Measurements from ENCODE around the gene IL31. TPM values are rescaled to one million over a fixed set of nuclear protein-coding genes. Genes with fewer than 3 reads are reported as not detected.
A peak's percentile ranks its signal among the peaks of the same experiment; 100 is the strongest.

IL31 gene
- total and polyA plus RNA-seq, 2 donors (not counting 3 experiments of a cell fraction or from before 2014, with no cell fraction given) = not detected

DNA sequence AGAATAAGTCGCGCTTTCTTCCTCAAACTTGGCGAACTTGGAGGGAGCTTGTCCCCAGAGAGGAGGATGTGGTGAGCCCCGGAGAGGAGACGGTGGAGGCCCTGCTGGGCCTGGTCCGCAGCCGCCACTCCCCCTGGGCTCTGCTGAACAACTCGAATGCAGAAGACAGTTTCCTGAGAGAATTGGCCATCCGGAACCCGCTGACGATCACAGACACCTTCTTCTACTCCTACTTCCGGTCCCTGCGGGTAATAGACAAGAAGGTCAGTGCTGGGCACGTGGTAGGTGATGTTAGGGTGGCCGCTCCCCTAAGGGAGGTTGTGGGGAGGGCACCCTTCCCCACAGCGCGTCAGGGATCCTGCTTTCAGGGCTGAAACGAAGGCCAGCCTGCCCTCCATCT lies 10.5 kb upstream of the IL31 start:
- CTCF ChIA-PET = no interaction called here
- Histone ChIP-seq H3K79me2 (ENCODE audit: control insufficient read depth, insufficient read depth, low read length) (no peaks in the 10 kb centered on the region), H3K4me1 (ENCODE audit: control insufficient read depth, extremely low read depth, insufficient read depth, low read length) (peaks cover 4% of the 10 kb centered on the region), H3K36me3 (ENCODE audit: control insufficient read depth in 2 of 2, extremely low read depth in 1 of 2, insufficient read depth in 2 of 2, low read length in 2 of 2) (no peaks in the 10 kb centered on the region), H3K4me2 (ENCODE audit: insufficient read depth, low read length) (no peak overlapping the region), H3K27me3 (ENCODE audit: control insufficient read depth in 2 of 2, insufficient read depth in 2 of 2, low read length in 2 of 2) (no peaks in the 10 kb centered on the region), H4K20me1 (replicated peaks; ENCODE audit: control insufficient read depth, extremely low read depth, insufficient read depth, low read length) (no peaks in the 10 kb centered on the region), H2AFZ (ENCODE audit: low read depth, low read length) (no peak overlapping the region), H3K9me1 (replicated peaks; ENCODE audit: control insufficient read depth, extremely low read depth, insufficient read depth, low read length) (no peaks in the 10 kb centered on the region), H3K9me3 (replicated peaks; ENCODE audit: control insufficient read depth, insufficient read depth, low read length) (no peaks in the 10 kb centered on the region), H3K4me3 (replicated peaks in 1 of 3; ENCODE audit: insufficient read depth in 1 of 3, low read depth in 1 of 3, low read length in 3 of 3) (no peak overlapping the region), H3K9ac (replicated peaks; ENCODE audit: extremely low read depth, insufficient read depth, low read length) (no peak overlapping the region), H3K27ac (ENCODE audit: insufficient read depth, low read depth, low read length) (no peak overlapping the region)
- POLR2A ChIA-PET = no interaction called here
- TF ChIP-seq POLR2A (IDR thresholded peaks at IDR 0.05; ENCODE audit: low read depth, low read length) (no peak), GATA2 (IDR thresholded peaks at IDR 0.05; ENCODE audit: insufficient read depth, insufficient read length, low read depth, low read length) (no peak), MYC (IDR thresholded peaks at IDR 0.05; ENCODE audit: low read depth, low read length) (no peak)
- FAIRE-seq (no peak), DNase-seq (ENCODE audit: low read depth, low spot score) (no peak)
- BruUV-seq (replicated peaks) = no TSS peak
- intact Hi-C loops (cut with micrococcal nuclease) (no loop called here), dilution Hi-C loops (cut with MboI; ENCODE audit: extremely low pct_ligation_motif_present, low sequenced_read_pairs) (no loop called here)

DNA sequence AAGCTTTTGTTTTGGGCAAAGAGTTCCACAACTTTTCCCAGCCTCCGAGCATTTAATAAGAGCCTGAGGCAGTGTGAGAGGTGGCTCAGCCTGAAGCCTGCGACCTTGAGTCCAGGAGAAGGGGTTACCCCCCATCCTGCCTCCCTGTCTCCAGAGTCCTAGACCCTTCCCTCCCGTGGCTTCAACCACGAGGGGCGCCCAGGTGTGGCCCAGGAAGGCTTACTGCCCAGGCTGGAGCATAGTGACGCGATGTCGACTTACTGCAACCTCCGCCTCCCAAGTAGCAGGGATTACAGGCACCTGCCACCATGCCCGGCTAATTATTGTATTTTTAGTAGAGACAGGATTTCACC lies 9.5 kb upstream of the IL31 start:
- Histone ChIP-seq H3K9me3 (replicated peaks; ENCODE audit: control insufficient read depth, insufficient read depth, low read length) (no peaks in the 10 kb centered on the region), H3K36me3 (ENCODE audit: control insufficient read depth in 2 of 2, extremely low read depth in 1 of 2, insufficient read depth in 2 of 2, low read length in 2 of 2) (no peaks in the 10 kb centered on the region), H4K20me1 (replicated peaks; ENCODE audit: control insufficient read depth, extremely low read depth, insufficient read depth, low read length) (no peaks in the 10 kb centered on the region), H3K4me2 (ENCODE audit: insufficient read depth, low read length) (no peak overlapping the region), H3K4me1 (ENCODE audit: control insufficient read depth, extremely low read depth, insufficient read depth, low read length) (peaks cover 4% of the 10 kb centered on the region), H3K9me1 (replicated peaks; ENCODE audit: control insufficient read depth, extremely low read depth, insufficient read depth, low read length) (no peaks in the 10 kb centered on the region), H3K4me3 (replicated peaks in 1 of 3; ENCODE audit: insufficient read depth in 1 of 3, low read depth in 1 of 3, low read length in 3 of 3) (no peak overlapping the region), H3K79me2 (ENCODE audit: control insufficient read depth, insufficient read depth, low read length) (no peaks in the 10 kb centered on the region), H3K27me3 (ENCODE audit: control insufficient read depth in 2 of 2, insufficient read depth in 2 of 2, low read length in 2 of 2) (no peaks in the 10 kb centered on the region), H3K9ac (replicated peaks; ENCODE audit: extremely low read depth, insufficient read depth, low read length) (peak overlapping the region; percentile 39), H3K27ac (ENCODE audit: insufficient read depth, low read depth, low read length) (no peak overlapping the region), H2AFZ (ENCODE audit: low read depth, low read length) (peak overlapping the region; percentile 43)
- FAIRE-seq (no peak), DNase-seq (ENCODE audit: low read depth, low spot score) (no peak)
- ChIA-PET CTCF (no interaction called here), POLR2A (no interaction called here)
- intact Hi-C loops (cut with micrococcal nuclease) = no loop called here
- no peak for TF ChIP-seq JUN (IDR thresholded peaks at IDR 0.05; ENCODE audit: borderline replicate concordance, insufficient read depth, insufficient read length, low read depth)
- no peak for TF ChIP-seq POLR2AphosphoS5 (IDR thresholded peaks at IDR 0.05; ENCODE audit: insufficient read depth, low read depth, low read length)
- no peak for TF ChIP-seq MYC (IDR thresholded peaks at IDR 0.05; ENCODE audit: low read depth, low read length)
- no peak for TF ChIP-seq GATA2 (IDR thresholded peaks at IDR 0.05; ENCODE audit: insufficient read depth, insufficient read length, low read depth, low read length)
- no peak for TF ChIP-seq MAX (IDR thresholded peaks at IDR 0.05; ENCODE audit: insufficient read depth, insufficient read length)
- no peak for TF ChIP-seq FOS (IDR thresholded peaks at IDR 0.05; ENCODE audit: borderline replicate concordance, insufficient read depth, low read length)
- TF ChIP-seq EZH2 (IDR thresholded peaks at IDR 0.05; ENCODE audit: borderline replicate concordance, low read depth, low read length, severe bottlenecking) = no peak
- no peak for TF ChIP-seq POLR2A (IDR thresholded peaks at IDR 0.05; ENCODE audit: low read depth, low read length)
- TF ChIP-seq CTCF (IDR thresholded peaks at IDR 0.05; ENCODE audit: extremely low read depth in 1 of 2, insufficient read depth in 1 of 2, low read depth in 1 of 2, low read length in 2 of 2) = no peak
- dilution Hi-C loops (cut with MboI; ENCODE audit: extremely low pct_ligation_motif_present, low sequenced_read_pairs) = no loop called here
- BruUV-seq (replicated peaks) = TSS peak; percentile 19

Measured in endothelial cell of umbilical vein (primary cell).